NCI-H226 (cell line): ENCODE results near the gene TAPT1.

ENCODE experiments used
- DNase-seq: peaks from one replicate; pipeline ENCODE4 v3.0.0-alpha.2; 2015

Gene TAPT1

GRCh38 chr4:16125571-16126445 lies 100.5 kb downstream of the TAPT1 start:
- no peak for DNase-seq

- no peak for DNase-seq
Measured at GRCh38 chr4:16124232-16124631, 102.0 kb downstream of the TAPT1 start.

- DNase-seq: no peak
Measured at GRCh38 chr4:16123356-16124084, 102.8 kb downstream of the TAPT1 start.

- DNase-seq: no peak
Measured at GRCh38 chr4:16122784-16123183, 103.5 kb downstream of the TAPT1 start.

GRCh38 chr4:16122308-16122711 lies 104.0 kb downstream of the TAPT1 start:
- DNase-seq: no peak

GRCh38 chr4:16120720-16121119 lies 105.6 kb downstream of the TAPT1 start:
- DNase-seq: no peak

GRCh38 chr4:16119981-16120380 lies 106.3 kb downstream of the TAPT1 start:
- DNase-seq: no peak

- DNase-seq: no peak
Measured at GRCh38 chr4:16118090-16118489, 108.2 kb downstream of the TAPT1 start.

- DNase-seq: no peak
Measured at GRCh38 chr4:16117164-16117563, 109.1 kb downstream of the TAPT1 start.

- DNase-seq: no peak
Measured at GRCh38 chr4:16116493-16116990, 109.7 kb downstream of the TAPT1 start.

- DNase-seq: no peak
Measured at GRCh38 chr4:16116019-16116418, 110.3 kb downstream of the TAPT1 start.

- no peak for DNase-seq
Measured at GRCh38 chr4:16114546-16114945, 111.7 kb downstream of the TAPT1 start.

- DNase-seq: no peak
Measured at GRCh38 chr4:16113741-16114140, 112.5 kb downstream of the TAPT1 start.

- no peak for DNase-seq
Measured at GRCh38 chr4:16111533-16111932, 114.7 kb downstream of the TAPT1 start.

- DNase-seq: no peak
Measured at GRCh38 chr4:16110661-16111290, 115.5 kb downstream of the TAPT1 start.
